ENCODE data around the gene TNPO1. TPM values are rescaled to one million over a fixed set of nuclear protein-coding genes. Genes with fewer than 3 reads are reported as not detected.

Gene TNPO1
- 238 TPM for total RNA-seq

DNA sequence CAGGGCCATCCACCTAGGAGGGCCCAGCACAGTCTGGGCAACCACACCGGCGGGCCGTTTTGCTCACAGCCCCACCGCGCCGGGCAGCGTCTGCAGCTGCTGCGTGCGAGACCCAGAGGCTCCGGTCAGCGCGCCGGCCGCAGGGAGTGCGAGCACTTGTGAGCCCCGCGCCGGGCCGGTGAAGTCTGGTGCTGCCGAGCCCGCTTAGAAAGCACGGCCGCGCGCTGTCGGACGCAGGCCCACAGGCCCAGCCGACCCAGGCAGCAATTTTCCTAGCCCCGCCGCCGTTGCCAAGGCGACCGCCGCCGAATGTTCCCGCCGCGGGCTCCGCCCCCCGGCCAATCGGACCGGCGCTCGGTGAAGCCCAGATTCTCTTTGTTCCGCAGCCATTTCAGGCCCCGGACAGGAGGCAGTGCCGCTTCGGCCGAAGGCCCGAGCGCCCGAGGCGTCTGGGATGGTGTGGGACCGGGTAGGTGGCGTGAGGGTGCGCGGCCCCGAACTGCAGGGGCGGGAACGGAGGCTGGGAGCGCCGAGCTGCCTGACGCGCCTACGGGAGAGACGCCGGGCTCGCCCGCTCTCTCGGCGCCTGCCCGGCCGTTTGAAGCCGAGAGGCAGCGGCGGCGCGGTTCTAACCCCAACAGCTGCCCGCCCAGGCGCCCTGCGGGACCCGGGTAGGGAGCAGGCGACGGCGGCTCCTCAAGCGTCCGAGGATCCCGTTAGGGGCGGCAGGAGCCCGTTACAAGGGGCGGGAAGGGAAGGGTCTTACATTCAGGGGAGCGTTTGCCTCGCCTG lies at the start of gene TNPO1:
Gene TNPO1, plus strand, starts transcription at position 378 of the 792 bp plus-strand sequence. Its CDS starts 77 bp downstream, at position 455.

DNA sequence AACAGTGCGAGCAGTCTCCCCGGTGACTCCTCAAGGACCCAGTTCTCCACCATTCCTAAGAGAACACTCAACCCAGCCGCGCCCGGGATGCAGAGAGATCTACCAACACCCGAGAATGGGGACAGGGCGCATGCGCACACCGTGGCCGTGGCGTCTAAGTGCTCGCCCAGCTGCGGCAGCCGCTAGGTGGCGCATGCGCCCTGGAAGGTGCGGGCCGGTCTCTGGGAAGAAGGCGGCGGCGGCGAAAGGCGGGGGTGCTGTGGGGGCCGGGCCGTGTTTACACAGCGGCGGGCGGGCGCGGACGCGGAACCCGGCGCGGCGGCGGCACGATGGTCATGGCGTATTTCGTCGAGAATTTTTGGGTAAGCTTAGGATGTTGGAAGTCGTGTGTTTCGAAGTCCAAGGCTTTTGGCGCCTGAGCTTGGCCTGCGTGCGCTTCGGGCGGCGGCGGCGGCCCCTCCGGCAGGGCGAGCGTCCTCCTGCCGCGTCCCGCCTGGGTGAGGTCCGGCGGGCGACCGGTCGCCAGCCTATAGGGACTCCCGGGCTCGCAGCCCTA lies 139.4 kb downstream of the TNPO1 start, which contains the start of gene FCHO2:
Gene FCHO2, plus strand, starts transcription at position 274 of the 556 bp plus-strand sequence. Its CDS starts 56 bp downstream, at position 330.

Other genes starting within 250 kb of the TNPO1 start
- gene FCHO2, start 139.4 kb downstream of the TNPO1 start, total RNA-seq, result 47.1 TPM